ENCODE measurements around the gene TMEM132C.

- TF ChIP-seq HIC2 (CRISPR knock-in tag; IDR thresholded peaks at IDR 0.05; ENCODE audit: low read depth) = no peak
- TF ChIP-seq FOXK1 (CRISPR knock-in tag; IDR thresholded peaks at IDR 0.05; ENCODE audit: borderline replicate concordance, low read depth) = no peak
- TF ChIP-seq NFRKB (IDR thresholded peaks at IDR 0.05) = no peak
- TF ChIP-seq KDM5A (IDR thresholded peaks at IDR 0.05; ENCODE audit: borderline replicate concordance, low read length) = no peak
- TF ChIP-seq TCF7L2 (IDR thresholded peaks at IDR 0.05; ENCODE audit: low read depth, low read length) = no peak
- no peak for TF ChIP-seq CTCF (CRISPR knock-in tag; IDR thresholded peaks at IDR 0.05)
- no peak for TF ChIP-seq ZNF253 (CRISPR knock-in tag; IDR thresholded peaks at IDR 0.05; ENCODE audit: borderline replicate concordance)
- TF ChIP-seq SRSF9 (IDR thresholded peaks at IDR 0.05; ENCODE audit: borderline replicate concordance, insufficient read depth, low read depth, low read length, poor library complexity, severe bottlenecking) = no peak
- TF ChIP-seq ZNF33B (CRISPR knock-in tag; IDR thresholded peaks at IDR 0.05) = no peak
- no peak for TF ChIP-seq SRF (IDR thresholded peaks at IDR 0.05; ENCODE audit: low read depth, low read length)
Measured at GRCh38 chr12:128288896-128289295, 21.9 kb downstream of the TMEM132C start.
